ENCODE results near the gene AKT2. TPM values are rescaled to one million over a fixed set of nuclear protein-coding genes. Genes with fewer than 3 reads are reported as not detected.

AKT2 gene
- total and polyA plus RNA-seq, 8 donors = 49.2 to 79.3 (median 55.4) TPM

DNA sequence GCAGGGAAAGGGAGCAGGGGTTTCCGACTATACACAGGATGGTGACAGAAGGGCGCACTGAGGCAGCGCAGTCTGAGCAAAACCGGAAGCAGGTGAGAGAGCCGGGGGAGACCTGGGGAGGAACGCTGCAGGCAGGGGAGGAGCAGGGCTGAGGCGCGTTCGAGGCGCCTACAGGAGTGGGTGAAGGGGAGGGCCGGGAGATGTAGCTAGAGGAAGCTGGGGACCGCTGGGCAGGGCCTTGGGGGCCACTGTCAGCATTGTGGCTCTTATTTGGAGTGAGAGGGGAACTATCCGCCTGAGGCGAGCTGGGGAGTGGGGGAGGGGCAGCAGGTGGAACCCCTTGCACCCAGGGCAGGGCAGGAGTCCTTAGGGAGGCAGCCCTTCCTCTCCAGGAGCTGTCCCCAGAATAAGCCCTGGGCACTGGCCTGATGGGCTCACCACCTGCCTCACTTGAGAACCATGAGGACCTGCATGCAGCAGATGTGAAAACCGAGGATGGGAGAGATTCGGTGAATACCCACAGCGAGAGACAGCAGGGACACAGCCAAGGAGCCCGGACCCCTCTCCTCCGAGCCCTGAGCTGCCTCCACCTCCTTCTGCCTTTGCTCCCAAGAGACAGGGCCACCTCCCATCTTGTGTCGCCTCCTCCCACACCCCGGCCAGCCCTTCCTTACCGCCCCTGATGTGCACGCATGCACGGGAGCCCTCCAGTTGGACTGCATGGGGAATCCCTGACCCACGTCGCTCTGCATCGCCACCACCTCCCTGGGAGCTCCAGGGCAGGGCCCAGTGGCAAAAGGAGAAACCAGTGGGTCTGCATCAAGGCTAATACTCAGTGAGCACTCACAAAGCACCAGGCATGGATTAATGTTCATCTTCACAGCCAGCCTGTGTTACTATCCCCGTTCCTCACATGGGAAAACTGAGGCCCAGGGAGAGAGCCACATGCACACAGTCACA, 10.3 kb downstream of the AKT2 start:
- peaks cover 10 to 13% (median 12%) of the 10 kb centered on the region in 3 donors for H3K4me1 ChIP-seq
- no peak for TF ChIP-seq CTCF (IDR thresholded peaks at IDR 0.05)
- no peak overlapping the region for H3K4me3 ChIP-seq
- H3K27me3 ChIP-seq = no peaks in the 10 kb centered on the region
- no peak overlapping the region for H3K27ac ChIP-seq
- intact Hi-C loops (cut with DNase I) = no loop called here
- 85 to 87% methylated on average over 27 to 28 of the region's 28 CpGs for WGBS, 2 donors
- DNase-seq = no peak
- no peak for FAIRE-seq
- no peak for ATAC-seq
- no peaks in the 10 kb centered on the region for H3K36me3 ChIP-seq
- no peaks in the 10 kb centered on the region for H3K9me3 ChIP-seq

DNA sequence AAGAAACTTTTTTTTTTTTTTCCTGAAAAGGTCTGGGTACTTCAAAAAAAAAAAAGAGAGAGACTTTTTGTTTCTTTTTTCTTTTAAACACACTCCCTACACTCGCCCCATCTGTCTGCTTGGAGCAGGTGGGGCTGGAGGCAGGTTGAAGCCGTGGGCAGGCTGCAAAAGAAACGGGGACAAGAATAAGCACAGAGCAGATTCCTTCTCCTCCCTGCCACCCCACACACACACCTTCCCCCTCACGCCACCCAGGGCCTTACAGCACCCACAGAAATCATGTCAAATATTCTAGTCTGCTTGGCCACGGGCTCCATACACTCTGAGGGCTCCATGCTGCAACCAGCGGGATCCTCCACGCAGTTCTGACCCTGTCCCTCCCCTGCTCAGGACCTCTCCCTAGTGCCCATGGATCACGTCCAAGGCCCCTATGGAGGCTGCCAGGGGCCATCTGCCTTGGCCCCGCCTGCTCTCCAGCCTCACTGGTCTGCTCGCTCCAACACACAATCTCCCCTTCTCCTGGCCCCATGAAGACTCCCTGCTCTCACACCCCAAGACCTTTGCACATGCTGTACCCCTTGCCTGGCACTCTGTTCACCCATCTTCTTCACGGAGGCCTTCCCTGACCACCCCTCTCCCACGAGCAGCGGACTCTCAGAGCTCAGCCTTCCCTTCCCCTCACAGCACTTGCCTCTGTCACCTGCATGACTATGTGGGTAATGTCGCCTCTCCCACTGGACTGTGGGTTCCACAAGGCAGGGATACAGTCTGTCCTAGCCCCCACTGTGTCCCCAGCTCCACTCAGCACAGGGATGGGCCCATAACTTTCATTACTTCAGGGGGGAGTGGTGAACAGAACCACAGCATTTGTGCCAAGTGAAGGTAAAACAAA, 11.4 kb downstream of the AKT2 start:
- Histone ChIP-seq H3K4me1 (peaks cover 8 to 10% (median 8%) of the 10 kb centered on the region in 3 donors), H3K27me3 (no peaks in the 10 kb centered on the region), H3K36me3 (no peaks in the 10 kb centered on the region), H3K4me3 (no peak overlapping the region), H3K27ac (no peak overlapping the region), H3K9me3 (no peaks in the 10 kb centered on the region)
- no peak for ATAC-seq
- intact Hi-C loops (cut with DNase I) = no loop called here
- no peak for DNase-seq
- no peak for FAIRE-seq
- TF ChIP-seq CTCF (IDR thresholded peaks at IDR 0.05) = no peak
- 79 to 81% methylated on average over 14 of the region's 14 CpGs for WGBS, 2 donors

DNA sequence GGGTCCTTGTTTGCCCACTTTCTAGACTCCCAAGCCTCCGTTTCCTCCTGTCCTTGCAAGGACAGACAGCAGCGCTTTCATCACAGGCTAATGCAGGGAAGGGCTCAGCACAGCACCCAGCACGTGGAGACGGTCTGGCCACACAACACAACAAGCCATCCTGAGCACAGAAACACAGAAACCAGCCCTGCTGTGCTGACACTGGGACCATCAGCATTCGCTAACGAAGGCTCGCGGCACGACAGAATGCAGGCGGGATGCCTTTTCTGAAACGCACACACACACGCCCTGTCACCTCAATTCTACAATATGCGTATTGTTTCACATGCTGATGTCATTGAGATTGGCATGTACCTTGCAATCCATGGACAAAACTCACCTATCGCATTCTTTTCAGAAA, 12.9 kb downstream of the AKT2 start:
- FAIRE-seq (no peak), ATAC-seq (no peak), DNase-seq (no peak)
- intact Hi-C loops (cut with DNase I) = no loop called here
- Histone ChIP-seq H3K27me3 (no peaks in the 10 kb centered on the region), H3K9me3 (no peaks in the 10 kb centered on the region), H3K36me3 (no peaks in the 10 kb centered on the region), H3K4me1 (peaks cover 0 to 6% (median 3%) of the 10 kb centered on the region in 3 donors), H3K4me3 (no peak overlapping the region), H3K27ac (no peak overlapping the region)
- TF ChIP-seq CTCF (IDR thresholded peaks at IDR 0.05) = no peak
- 92 to 93% methylated on average over 14 of the region's 14 CpGs for WGBS, 2 donors

DNA sequence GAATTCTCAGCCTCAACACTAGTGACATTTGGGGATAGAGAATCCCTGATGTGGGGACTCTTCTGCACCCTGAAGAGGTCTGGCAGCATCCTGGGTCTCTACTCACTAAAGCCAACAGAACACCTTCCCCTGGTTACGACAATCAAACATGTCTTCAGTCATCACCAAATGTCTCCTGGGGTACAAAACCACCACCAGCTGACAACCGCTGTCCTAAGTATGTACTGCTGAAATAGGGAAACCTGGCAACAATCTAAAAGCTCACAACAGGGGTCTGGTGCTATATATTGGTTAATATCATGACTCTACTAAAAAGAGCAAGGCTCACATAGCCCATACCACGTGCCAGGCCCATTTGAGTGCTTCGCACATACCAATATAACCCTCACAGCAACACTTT, 13.4 kb downstream of the AKT2 start:
- intact Hi-C loops (cut with DNase I) = no loop called here
- H3K27ac ChIP-seq = no peak overlapping the region
- no peak for TF ChIP-seq CTCF (IDR thresholded peaks at IDR 0.05)
- H3K4me1 ChIP-seq = peaks cover 0 to 6% (median 4%) of the 10 kb centered on the region in 3 donors
- FAIRE-seq (no peak), DNase-seq (peak in 1 of 6 donors; percentile 1), ATAC-seq (no peak)
- WGBS, 2 donors = 92 to 98% methylated on average over 4 of the region's 4 CpGs
- no peak overlapping the region for H3K4me3 ChIP-seq
- no peaks in the 10 kb centered on the region for H3K27me3 ChIP-seq
- no peaks in the 10 kb centered on the region for H3K36me3 ChIP-seq
- H3K9me3 ChIP-seq = no peaks in the 10 kb centered on the region
